Stimulated activated CD4-positive, alpha-beta T cell treated with anti-CD3 and anti-CD28 coated beads, Interleukin-2, amount 100 ng/mL, for 48 hours (primary cell): ENCODE measurements around the gene ACO2.
"Not testable (repeated sequence)": the region's sequence is repeated elsewhere in the genome, so short reads cannot be mapped to it uniquely, and the experiment has no call there.

Experiments
- DNase-seq, 2 donors: peaks; one replicate each; pipeline ENCODE4 v3.0.0-alpha.2; 2020

Gene ACO2

GRCh38 chr22:41448189-41448808, 20.6 kb upstream of the ACO2 start:
- DNase-seq = peak; percentile 82 to 84

- no peak for DNase-seq
Observed at GRCh38 chr22:41458161-41458728, 10.7 kb upstream of the ACO2 start.

DNA sequence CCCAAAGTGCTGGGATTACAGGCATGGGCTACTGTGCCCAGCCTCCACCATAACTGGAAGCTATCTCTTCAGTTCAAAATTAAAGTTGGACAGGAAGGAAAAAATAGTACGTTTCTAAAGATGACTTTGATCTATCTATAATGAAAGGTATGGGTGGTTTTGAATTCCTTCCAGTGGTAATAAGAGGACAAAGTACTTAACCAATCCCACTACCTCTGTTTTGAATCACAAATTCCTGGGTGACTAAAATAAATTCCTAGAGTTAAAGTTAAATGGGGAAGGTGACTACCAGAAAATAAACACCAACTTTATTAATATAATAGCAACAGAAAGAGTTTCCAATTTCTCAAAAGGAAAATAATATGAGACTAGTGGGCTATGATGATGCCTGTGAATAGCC, 9.5 kb upstream of the ACO2 start:
- DNase-seq = no peak

GRCh38 chr22:41460071-41460470, 8.8 kb upstream of the ACO2 start:
- not testable (repeated sequence) for DNase-seq

GRCh38 chr22:41461901-41462300, 7.0 kb upstream of the ACO2 start:
- no peak for DNase-seq

- DNase-seq = peak in 1 of 2 donors; percentile 21
Observed at GRCh38 chr22:41469218-41469851, 418 bp downstream of the ACO2 start.

GRCh38 chr22:41470886-41471285, 2.0 kb downstream of the ACO2 start:
- DNase-seq = no peak

DNA sequence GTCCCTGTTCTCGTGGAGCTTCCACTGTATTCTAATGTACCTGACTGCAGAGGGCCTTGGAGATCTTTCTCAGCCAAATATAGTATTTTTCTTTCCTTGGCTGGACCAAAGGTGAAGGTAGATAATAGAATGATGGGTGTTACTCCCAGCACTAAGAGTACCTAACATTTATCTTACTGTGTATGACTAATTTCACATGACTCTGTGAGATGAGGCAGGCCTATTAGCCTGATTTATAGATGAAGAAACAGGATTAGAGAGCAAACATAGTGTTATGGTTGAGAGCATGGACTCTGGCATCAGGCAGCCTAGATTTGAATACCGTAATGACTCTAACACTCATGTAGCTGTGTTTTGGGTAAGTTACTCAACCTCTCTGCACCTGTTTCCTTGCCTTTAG, 2.7 kb downstream of the ACO2 start:
- no peak for DNase-seq

GRCh38 chr22:41474872-41475451, 6.0 kb downstream of the ACO2 start:
- DNase-seq = no peak

DNA sequence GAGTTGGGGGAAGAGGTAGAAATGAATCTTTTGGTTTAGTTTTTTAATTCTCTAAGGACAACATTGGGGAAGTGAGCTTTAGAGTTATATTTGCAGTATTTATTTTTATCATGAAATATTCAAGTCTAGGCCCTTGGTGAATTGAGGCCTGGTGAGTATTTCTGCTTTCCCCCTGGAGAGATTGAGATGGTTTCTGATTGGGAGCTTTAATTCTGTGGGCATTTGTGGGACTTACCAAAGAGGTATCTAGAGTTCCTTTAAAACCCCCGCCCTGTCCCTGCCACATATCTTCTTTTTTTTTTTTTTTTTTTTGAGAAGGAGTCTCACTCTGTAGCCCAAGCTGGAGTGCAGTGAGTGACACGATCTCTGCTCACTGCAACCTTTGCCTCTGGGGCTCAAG, 9.6 kb downstream of the ACO2 start:
- no peak for DNase-seq

- no peak for DNase-seq
Observed at GRCh38 chr22:41478891-41479521, 10.1 kb downstream of the ACO2 start.

DNA sequence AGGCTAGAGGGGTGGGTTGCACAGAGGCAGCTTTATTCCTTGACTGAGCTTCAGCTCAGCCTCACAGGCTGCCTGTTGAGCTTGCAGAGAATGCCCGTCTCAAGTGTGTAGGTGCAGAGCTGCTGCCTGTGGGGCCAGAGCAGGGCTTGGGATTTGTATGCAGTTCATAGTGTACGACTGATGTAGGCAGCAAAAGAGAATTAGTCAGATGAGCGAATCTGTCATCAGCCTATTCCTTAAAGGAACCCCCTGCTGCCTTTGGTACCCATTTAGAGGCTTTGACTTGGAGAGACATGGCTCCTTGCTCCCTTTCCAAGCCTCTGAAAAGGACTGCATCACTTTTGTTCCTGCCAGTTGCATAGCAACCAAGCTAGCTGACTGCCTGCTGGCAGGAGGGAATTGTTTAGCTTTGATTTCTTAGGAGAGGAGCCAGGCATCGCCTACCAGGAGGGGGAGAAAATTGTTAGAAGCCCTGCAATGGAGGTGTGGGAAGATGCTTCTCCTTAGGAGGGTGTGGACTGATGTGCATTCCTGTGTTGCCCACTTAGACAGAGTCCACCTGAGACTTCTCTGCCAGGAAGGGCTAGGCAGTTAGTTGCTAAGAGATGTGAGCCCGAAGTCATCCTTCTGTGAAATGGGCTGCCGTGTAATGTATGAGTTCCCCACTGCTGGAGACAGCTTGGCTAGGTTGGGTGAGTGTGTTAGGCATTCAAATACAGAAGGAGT, 10.9 kb downstream of the ACO2 start:
- DNase-seq = no peak

DNA sequence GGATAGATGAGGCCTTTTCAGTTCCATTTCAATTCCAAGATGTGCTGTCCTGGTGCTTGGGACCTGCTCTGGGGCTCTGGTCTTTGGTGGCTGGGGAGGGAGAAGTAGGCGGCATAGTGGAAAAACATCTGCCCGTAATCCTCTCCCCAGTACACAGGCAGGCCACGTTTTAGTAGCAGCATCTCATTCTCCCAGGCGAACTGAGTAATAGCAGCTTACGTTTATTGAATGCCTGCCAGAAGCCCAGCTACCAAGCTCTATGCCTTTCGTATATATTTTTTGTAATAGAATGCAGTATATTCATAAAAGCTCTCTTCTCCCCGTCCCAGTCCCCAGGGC, 11.4 kb downstream of the ACO2 start:
- DNase-seq = no peak

DNA sequence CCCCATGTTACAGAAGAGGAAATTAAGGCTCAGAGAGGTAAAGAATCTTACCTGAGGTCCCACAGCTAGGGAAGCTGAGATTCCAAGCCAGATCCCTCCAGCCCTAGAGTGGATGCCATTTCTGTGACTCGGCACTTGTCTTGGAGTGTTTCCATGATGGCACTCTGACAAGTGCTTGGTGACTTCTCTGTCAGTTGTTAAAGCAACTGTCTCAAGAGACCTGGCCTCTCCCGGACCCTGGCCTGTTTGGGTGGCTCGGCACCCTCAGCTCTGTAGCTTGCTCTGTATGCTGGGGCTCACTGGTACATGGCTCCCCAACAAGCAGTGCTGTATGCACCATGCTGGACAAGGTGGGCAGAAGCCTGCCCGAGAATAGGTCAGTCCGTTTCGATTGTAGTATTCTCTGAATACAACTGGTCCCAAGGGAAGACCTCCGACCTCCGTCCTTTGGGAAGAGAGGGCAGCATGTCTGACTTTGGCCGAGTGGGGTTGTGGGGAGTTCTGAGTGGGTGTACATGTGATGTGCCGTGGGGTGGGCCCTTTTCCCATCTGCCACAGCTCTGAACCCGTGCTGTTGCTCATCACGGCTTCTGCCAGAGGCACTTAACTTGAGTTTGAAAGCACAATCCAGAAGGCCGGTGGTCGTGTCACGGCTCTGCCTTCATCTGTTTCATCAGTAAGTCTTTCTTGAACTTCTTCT, 12.4 kb downstream of the ACO2 start:
- DNase-seq = no peak

GRCh38 chr22:41481925-41482318, 13.0 kb downstream of the ACO2 start:
- no peak for DNase-seq

- no peak for DNase-seq
Observed at GRCh38 chr22:41482319-41482935, 13.5 kb downstream of the ACO2 start.

GRCh38 chr22:41485033-41485432, 16.1 kb downstream of the ACO2 start:
- DNase-seq = no peak

DNA sequence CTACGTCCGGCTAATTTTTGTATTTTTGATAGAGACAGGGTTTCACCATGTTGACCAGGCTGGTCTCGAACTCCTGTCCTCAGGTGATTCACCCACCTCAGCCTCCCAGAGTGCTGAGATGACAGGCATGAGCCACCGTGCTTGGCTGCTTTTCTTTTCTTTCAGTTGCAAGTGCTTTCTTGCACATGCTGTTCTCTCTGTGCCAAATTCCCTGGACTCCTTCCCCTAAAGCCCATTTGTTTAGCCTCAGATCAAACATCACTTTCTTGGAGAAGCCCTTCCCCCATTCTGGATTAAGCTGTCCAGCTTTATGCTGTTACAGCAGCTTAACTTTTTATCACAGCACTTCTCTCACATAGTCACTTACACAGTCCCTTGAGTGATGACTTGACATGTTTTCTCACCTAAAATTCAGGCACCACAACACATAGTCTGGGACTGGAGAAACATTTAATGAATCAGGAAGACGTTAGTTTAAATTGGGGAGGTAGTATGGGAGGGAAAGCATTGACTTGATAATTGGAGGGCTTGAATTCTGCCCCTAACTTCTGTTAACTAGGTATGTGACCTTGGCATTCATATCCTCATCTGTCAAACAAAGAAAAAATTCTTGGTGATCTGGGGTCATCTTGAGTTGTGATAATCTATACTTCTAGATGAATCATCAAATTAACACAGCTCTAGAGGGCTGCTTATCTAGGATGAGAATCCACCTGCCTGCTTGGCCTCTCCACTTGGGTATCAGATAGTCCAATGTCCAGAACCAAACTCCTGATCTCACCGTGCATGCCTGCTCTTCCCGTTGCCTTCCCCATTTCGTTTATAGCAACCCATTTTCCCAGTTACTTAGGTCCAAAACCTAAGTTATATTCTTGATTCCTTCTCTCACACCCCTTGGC, 18.4 kb downstream of the ACO2 start:
- no peak for DNase-seq

GRCh38 chr22:41488076-41488475, 19.2 kb downstream of the ACO2 start:
- no peak for DNase-seq

DNA sequence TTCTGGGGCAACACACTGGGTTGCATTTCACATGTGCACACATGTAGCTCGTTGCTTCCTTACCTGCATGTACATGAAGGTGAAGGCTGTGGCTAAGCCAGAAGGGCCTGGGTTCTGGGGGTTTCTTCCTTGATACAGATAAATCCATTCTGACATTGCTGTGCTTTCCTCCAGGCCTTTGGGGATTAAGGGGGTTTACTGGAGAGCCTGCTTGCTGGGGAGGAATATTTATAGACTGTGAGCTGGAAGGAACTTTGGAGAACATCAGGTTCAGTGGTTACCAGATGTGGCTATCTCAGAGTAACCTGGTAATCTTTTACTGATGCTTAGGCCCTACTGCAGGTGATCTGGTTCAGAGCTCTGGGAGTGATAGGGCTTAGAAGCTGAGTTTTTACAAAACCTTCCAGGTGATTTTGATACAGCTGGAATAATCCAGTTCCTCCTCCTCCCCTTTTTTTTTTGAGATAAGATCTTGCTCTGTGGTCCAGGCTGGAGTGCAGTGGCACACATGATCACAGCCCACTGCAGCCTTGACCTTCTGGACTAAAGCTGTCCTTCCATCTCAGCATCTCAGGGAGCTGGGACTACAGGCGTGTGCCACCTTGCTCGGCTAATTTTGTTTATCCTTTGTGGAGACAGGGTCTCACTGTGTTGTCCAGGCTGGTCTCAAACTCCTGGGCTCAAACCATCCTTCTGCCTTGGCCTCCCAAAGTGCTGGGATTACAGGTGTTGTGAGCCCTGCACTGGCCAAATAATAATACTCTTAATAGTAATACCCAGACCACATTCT, 19.9 kb downstream of the ACO2 start:
- DNase-seq = no peak
